GM23338 (cell line): Measurements from ENCODE around the gene KCTD12. TPM values are rescaled to one million over a fixed set of nuclear protein-coding genes. Genes with fewer than 3 reads are reported as not detected.

ENCODE experiments used
- ATAC-seq: fragments of 200-7000 bp; cut with Tn5 transposase; 3 replicates; pipeline ENCODE4 v1.9.1; 2020
- DNase-seq: peaks from one replicate; pipeline ENCODE4 v3.0.0-alpha.2; 2015; ENCODE audit warnings: low spot score
- H2AFZ ChIP-seq: fragments of 200-600 bp; sonication (generic); 2 replicates; pipeline ENCODE4 v1.8.0; 2016; ENCODE audit warnings: antibody characterized with exemption, mild to moderate bottlenecking, moderate library complexity
- H3F3A ChIP-seq: fragments of 200-600 bp; sonication (generic); replicated peaks from 2 replicates; pipeline ENCODE4 v1.8.0; 2017; ENCODE audit warnings: antibody characterized with exemption, mixed run types, low read depth
- H3K27ac ChIP-seq: fragments of 200-600 bp; sonication (generic); 2 replicates; pipeline ENCODE4 v1.6.1; 2016; ENCODE audit warnings: low read depth
- H3K27me3 ChIP-seq: fragments of 200-600 bp; sonication (generic); 2 replicates; pipeline ENCODE4 v1.8.0; 2016; ENCODE audit warnings: mild to moderate bottlenecking, mixed run types, moderate library complexity; ENCODE audit not compliant: insufficient read depth
- H3K36me3 ChIP-seq: fragments of 200-600 bp; sonication (generic); 2 replicates; pipeline ENCODE4 v1.8.0; 2016; ENCODE audit warnings: mild to moderate bottlenecking; ENCODE audit not compliant: insufficient read depth
- H3K4me1 ChIP-seq: fragments of 200-600 bp; sonication (generic); 2 replicates; pipeline ENCODE4 v1.8.0; 2016; ENCODE audit warnings: mild to moderate bottlenecking, moderate library complexity; ENCODE audit not compliant: insufficient read depth
- H3K4me2 ChIP-seq: fragments of 200-600 bp; sonication (generic); 2 replicates; pipeline ENCODE4 v1.7.1; 2017; ENCODE audit warnings: mixed run types
- H3K4me3 ChIP-seq: fragments of 200-600 bp; sonication (generic); 2 replicates; pipeline ENCODE4 v1.6.1; 2016; ENCODE audit warnings: mixed run types
- H3K79me2 ChIP-seq: fragments of 200-600 bp; sonication (generic); replicated peaks from 2 replicates; pipeline ENCODE4 v1.8.0; 2017; ENCODE audit warnings: mild to moderate bottlenecking; ENCODE audit not compliant: insufficient read depth
- H3K9me2 ChIP-seq: fragments of 200-600 bp; sonication (generic); 2 replicates; pipeline ENCODE4 v1.8.0; 2017; ENCODE audit not compliant: insufficient read depth
- H4K20me1 ChIP-seq: fragments of 200-600 bp; sonication (generic); replicated peaks from 2 replicates; pipeline ENCODE4 v1.8.0; 2017; ENCODE audit warnings: mild to moderate bottlenecking; ENCODE audit not compliant: insufficient read depth
- H3K27ac Mint-ChIP-seq: 2 replicates; pipeline ENCODE4 v1.8.0; 2020; ENCODE audit warnings: inconsistent platforms, mild to moderate bottlenecking, moderate library complexity, mixed read lengths
- H3K27me3 Mint-ChIP-seq: 3 replicates; pipeline ENCODE4 v1.8.0; 2022; ENCODE audit warnings: low read depth, mild to moderate bottlenecking, moderate library complexity, mixed read lengths, inconsistent platforms; ENCODE audit not compliant: insufficient read depth, poor library complexity
- H3K36me3 Mint-ChIP-seq: 3 replicates; pipeline ENCODE4 v1.8.0; 2021; ENCODE audit warnings: low read depth, mild to moderate bottlenecking, inconsistent platforms, moderate library complexity, mixed read lengths
- H3K4me1 Mint-ChIP-seq: 3 replicates; pipeline ENCODE4 v1.8.0; 2020; ENCODE audit warnings: mild to moderate bottlenecking, inconsistent platforms, mixed read lengths
- H3K4me3 Mint-ChIP-seq: 3 replicates; pipeline ENCODE4 v1.8.0; 2021; ENCODE audit warnings: moderate library complexity, mild to moderate bottlenecking, inconsistent platforms, mixed read lengths
- H3K9me3 Mint-ChIP-seq: 3 replicates; pipeline ENCODE4 v1.8.0; 2020; ENCODE audit warnings: moderate library complexity, mild to moderate bottlenecking, inconsistent platforms, mixed read lengths
- CREB1 ChIP-seq: fragments of 250-450 bp; sonication (Bioruptor Pico); IDR thresholded peaks from 2 replicates; pipeline ENCODE4 v1.5.0; 2020; ENCODE audit warnings: low read depth, mild to moderate bottlenecking, moderate library complexity
- EZH2 ChIP-seq: fragments of 200-600 bp; sonication (generic); IDR thresholded peaks from one replicate; pipeline ENCODE4 v1.8.0; 2017; ENCODE audit warnings: antibody characterized with exemption, mild to moderate bottlenecking, low read depth; ENCODE audit not compliant: unreplicated experiment
- EZH2phosphoT487 ChIP-seq: fragments of 200-600 bp; sonication (generic); IDR thresholded peaks from one replicate; pipeline ENCODE4 v1.8.1; 2018; ENCODE audit warnings: antibody characterized with exemption; ENCODE audit not compliant: unreplicated experiment
- JUNB ChIP-seq: IDR thresholded peaks from one replicate; pipeline ENCODE4 v1.6.1; 2016; ENCODE audit warnings: antibody characterized with exemption; ENCODE audit not compliant: unreplicated experiment
- NANOG ChIP-seq: IDR thresholded peaks from 2 replicates; pipeline ENCODE4 v1.6.1; 2016; ENCODE audit warnings: antibody characterized with exemption, borderline replicate concordance
- POLR2AphosphoS5 ChIP-seq: IDR thresholded peaks from 2 replicates; pipeline ENCODE4 v1.6.1; 2016; ENCODE audit warnings: antibody characterized with exemption, low read depth
- STAT1 ChIP-seq: IDR thresholded peaks from one replicate; pipeline ENCODE4 v1.6.1; 2016; ENCODE audit warnings: antibody characterized with exemption; ENCODE audit not compliant: unreplicated experiment
- ZNF114 ChIP-seq: fragments of 250-450 bp; sonication (Bioruptor Pico); IDR thresholded peaks from 2 replicates; pipeline ENCODE4 v1.5.0; 2020; ENCODE audit warnings: mild to moderate bottlenecking, moderate library complexity
- ZNF331 ChIP-seq: fragments of 250-450 bp; sonication (Bioruptor Pico); IDR thresholded peaks from 2 replicates; pipeline ENCODE4 v1.5.0; 2020; ENCODE audit warnings: low read depth, mild to moderate bottlenecking, moderate library complexity
- polyA plus RNA-seq: library from polyadenylated mRNA; unstranded; fragments of >200 nt; fragmentation: Nextera tagmentation; extraction: Ambion mirVana; gene quantifications from 2 replicates; pipeline ENCODE4 v1.2.1, GENCODE V29; 2016
- total RNA-seq: library from RNA; depleted of rRNA; stranded (reverse); fragments of >200 nt; shearing (Covaris generic); gene quantifications from 2 replicates; pipeline ENCODE4 v1.2.3, GENCODE V29; 2014
- TF ChIP-seq, protein P1 (sequence below): IDR thresholded peaks from 2 replicates; pipeline ENCODE4 v1.6.1; 2016; ENCODE audit warnings: antibody characterized with exemption
- TF ChIP-seq, protein P2 (sequence below): fragments of 250-450 bp; sonication (Bioruptor Pico); IDR thresholded peaks from 2 replicates; pipeline ENCODE4 v1.5.0; 2020; ENCODE audit warnings: mild to moderate bottlenecking, moderate library complexity
- TF ChIP-seq, protein P3 (sequence below): IDR thresholded peaks from one replicate; pipeline ENCODE4 v1.6.1; 2018; ENCODE audit warnings: antibody characterized with exemption; ENCODE audit not compliant: unreplicated experiment
- TF ChIP-seq, protein P4 (sequence below), 2 experiments: fragments of 200-600 bp in 1 of 2; sonication (generic) in 1 of 2; conservative IDR thresholded peaks; 2 replicates each; pipeline versions ENCODE4 v1.5.1 to v1.6.1; 2016 to 2017; ENCODE audit warnings: antibody characterized with exemption in 2 of 2, low read depth in 2 of 2, mild to moderate bottlenecking in 2 of 2, moderate library complexity in 1 of 2

The KCTD12 gene
- total and polyA plus RNA-seq, 2 experiments from 2014 or later: 3.3 to 12.0 TPM

DNA sequence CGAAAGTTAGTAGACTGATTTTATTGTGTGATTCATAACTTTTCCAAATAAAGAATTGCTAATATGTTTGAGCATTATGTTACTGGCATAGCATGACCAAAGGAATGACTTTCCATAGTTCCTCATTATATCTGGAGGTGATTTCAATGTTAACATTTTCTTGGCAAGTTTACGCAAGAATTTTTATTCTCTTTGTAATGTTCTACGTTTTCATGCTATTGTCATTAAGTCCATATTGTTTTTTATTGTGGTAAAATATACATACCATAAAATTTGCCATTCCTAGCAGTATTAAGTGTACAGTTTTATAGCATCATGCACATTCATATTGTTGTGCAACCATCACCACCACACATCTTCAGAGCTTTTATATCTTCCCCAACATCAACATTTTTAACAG, 14.8 kb downstream of the KCTD12 start:
- Mint-ChIP-seq H3K27me3 (no peaks in the 10 kb centered on the region), H3K9me3 (no peaks in the 10 kb centered on the region), H3K4me3 (no peak overlapping the region), H3K27ac (no peak overlapping the region), H3K4me1 (peaks cover 6% of the 10 kb centered on the region; the same call in 2 of the 3 replicates), H3K36me3 (no peaks in the 10 kb centered on the region)
- no peaks in the 10 kb centered on the region for H3K27me3 ChIP-seq
- no peak overlapping the region for H3K4me3 ChIP-seq
- no peak for DNase-seq
- no peaks in the 10 kb centered on the region for H3K36me3 ChIP-seq
- H3K9me2 ChIP-seq: no peaks in the 10 kb centered on the region
- no peaks in the 10 kb centered on the region for H3F3A ChIP-seq
- no peaks in the 10 kb centered on the region for H3K79me2 ChIP-seq
- H3K4me2 ChIP-seq: no peak overlapping the region
- no peak overlapping the region for H3K27ac ChIP-seq
- H3K4me1 ChIP-seq: peaks cover 3% of the 10 kb centered on the region; the same call in 1 of the 2 replicates
- no peak for ATAC-seq
- no peaks in the 10 kb centered on the region for H4K20me1 ChIP-seq
- no peak overlapping the region for H2AFZ ChIP-seq
- TF ChIP-seq JUNB: no peak
- TF ChIP-seq CREB1 (CRISPR knock-in tag): no peak
- TF ChIP-seq POLR2AphosphoS5: no peak
- no peak for TF ChIP-seq ZNF331 (CRISPR knock-in tag)
- TF ChIP-seq, protein P1, sequence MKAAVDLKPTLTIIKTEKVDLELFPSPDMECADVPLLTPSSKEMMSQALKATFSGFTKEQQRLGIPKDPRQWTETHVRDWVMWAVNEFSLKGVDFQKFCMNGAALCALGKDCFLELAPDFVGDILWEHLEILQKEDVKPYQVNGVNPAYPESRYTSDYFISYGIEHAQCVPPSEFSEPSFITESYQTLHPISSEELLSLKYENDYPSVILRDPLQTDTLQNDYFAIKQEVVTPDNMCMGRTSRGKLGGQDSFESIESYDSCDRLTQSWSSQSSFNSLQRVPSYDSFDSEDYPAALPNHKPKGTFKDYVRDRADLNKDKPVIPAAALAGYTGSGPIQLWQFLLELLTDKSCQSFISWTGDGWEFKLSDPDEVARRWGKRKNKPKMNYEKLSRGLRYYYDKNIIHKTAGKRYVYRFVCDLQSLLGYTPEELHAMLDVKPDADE: no peak
- TF ChIP-seq, protein P2, sequence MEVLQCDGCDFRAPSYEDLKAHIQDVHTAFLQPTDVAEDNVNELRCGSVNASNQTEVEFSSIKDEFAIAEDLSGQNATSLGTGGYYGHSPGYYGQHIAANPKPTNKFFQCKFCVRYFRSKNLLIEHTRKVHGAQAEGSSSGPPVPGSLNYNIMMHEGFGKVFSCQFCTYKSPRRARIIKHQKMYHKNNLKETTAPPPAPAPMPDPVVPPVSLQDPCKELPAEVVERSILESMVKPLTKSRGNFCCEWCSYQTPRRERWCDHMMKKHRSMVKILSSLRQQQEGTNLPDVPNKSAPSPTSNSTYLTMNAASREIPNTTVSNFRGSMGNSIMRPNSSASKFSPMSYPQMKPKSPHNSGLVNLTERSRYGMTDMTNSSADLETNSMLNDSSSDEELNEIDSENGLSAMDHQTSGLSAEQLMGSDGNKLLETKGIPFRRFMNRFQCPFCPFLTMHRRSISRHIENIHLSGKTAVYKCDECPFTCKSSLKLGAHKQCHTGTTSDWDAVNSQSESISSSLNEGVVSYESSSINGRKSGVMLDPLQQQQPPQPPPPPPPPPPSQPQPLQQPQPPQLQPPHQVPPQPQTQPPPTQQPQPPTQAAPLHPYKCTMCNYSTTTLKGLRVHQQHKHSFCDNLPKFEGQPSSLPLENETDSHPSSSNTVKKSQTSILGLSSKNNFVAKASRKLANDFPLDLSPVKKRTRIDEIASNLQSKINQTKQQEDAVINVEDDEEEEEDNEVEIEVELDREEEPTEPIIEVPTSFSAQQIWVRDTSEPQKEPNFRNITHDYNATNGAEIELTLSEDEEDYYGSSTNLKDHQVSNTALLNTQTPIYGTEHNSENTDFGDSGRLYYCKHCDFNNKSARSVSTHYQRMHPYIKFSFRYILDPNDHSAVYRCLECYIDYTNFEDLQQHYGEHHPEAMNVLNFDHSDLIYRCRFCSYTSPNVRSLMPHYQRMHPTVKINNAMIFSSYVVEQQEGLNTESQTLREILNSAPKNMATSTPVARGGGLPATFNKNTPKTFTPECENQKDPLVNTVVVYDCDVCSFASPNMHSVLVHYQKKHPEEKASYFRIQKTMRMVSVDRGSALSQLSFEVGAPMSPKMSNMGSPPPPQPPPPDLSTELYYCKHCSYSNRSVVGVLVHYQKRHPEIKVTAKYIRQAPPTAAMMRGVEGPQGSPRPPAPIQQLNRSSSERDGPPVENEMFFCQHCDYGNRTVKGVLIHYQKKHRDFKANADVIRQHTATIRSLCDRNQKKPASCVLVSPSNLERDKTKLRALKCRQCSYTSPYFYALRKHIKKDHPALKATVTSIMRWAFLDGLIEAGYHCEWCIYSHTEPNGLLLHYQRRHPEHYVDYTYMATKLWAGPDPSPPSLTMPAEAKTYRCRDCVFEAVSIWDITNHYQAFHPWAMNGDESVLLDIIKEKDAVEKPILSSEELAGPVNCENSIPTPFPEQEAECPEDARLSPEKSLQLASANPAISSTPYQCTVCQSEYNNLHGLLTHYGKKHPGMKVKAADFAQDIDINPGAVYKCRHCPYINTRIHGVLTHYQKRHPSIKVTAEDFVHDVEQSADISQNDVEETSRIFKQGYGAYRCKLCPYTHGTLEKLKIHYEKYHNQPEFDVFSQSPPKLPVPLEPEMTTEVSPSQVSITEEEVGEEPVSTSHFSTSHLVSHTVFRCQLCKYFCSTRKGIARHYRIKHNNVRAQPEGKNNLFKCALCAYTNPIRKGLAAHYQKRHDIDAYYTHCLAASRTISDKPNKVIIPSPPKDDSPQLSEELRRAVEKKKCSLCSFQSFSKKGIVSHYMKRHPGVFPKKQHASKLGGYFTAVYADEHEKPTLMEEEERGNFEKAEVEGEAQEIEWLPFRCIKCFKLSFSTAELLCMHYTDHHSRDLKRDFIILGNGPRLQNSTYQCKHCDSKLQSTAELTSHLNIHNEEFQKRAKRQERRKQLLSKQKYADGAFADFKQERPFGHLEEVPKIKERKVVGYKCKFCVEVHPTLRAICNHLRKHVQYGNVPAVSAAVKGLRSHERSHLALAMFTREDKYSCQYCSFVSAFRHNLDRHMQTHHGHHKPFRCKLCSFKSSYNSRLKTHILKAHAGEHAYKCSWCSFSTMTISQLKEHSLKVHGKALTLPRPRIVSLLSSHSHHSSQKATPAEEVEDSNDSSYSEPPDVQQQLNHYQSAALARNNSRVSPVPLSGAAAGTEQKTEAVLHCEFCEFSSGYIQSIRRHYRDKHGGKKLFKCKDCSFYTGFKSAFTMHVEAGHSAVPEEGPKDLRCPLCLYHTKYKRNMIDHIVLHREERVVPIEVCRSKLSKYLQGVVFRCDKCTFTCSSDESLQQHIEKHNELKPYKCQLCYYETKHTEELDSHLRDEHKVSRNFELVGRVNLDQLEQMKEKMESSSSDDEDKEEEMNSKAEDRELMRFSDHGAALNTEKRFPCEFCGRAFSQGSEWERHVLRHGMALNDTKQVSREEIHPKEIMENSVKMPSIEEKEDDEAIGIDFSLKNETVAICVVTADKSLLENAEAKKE: no peak
- TF ChIP-seq NANOG: no peak
- no peak for TF ChIP-seq EZH2
- TF ChIP-seq, protein P3, sequence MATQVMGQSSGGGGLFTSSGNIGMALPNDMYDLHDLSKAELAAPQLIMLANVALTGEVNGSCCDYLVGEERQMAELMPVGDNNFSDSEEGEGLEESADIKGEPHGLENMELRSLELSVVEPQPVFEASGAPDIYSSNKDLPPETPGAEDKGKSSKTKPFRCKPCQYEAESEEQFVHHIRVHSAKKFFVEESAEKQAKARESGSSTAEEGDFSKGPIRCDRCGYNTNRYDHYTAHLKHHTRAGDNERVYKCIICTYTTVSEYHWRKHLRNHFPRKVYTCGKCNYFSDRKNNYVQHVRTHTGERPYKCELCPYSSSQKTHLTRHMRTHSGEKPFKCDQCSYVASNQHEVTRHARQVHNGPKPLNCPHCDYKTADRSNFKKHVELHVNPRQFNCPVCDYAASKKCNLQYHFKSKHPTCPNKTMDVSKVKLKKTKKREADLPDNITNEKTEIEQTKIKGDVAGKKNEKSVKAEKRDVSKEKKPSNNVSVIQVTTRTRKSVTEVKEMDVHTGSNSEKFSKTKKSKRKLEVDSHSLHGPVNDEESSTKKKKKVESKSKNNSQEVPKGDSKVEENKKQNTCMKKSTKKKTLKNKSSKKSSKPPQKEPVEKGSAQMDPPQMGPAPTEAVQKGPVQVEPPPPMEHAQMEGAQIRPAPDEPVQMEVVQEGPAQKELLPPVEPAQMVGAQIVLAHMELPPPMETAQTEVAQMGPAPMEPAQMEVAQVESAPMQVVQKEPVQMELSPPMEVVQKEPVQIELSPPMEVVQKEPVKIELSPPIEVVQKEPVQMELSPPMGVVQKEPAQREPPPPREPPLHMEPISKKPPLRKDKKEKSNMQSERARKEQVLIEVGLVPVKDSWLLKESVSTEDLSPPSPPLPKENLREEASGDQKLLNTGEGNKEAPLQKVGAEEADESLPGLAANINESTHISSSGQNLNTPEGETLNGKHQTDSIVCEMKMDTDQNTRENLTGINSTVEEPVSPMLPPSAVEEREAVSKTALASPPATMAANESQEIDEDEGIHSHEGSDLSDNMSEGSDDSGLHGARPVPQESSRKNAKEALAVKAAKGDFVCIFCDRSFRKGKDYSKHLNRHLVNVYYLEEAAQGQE: no peak
- no peak for TF ChIP-seq EZH2phosphoT487
- TF ChIP-seq ZNF114 (CRISPR knock-in tag): no peak
- TF ChIP-seq STAT1: no peak
- TF ChIP-seq, protein P4, sequence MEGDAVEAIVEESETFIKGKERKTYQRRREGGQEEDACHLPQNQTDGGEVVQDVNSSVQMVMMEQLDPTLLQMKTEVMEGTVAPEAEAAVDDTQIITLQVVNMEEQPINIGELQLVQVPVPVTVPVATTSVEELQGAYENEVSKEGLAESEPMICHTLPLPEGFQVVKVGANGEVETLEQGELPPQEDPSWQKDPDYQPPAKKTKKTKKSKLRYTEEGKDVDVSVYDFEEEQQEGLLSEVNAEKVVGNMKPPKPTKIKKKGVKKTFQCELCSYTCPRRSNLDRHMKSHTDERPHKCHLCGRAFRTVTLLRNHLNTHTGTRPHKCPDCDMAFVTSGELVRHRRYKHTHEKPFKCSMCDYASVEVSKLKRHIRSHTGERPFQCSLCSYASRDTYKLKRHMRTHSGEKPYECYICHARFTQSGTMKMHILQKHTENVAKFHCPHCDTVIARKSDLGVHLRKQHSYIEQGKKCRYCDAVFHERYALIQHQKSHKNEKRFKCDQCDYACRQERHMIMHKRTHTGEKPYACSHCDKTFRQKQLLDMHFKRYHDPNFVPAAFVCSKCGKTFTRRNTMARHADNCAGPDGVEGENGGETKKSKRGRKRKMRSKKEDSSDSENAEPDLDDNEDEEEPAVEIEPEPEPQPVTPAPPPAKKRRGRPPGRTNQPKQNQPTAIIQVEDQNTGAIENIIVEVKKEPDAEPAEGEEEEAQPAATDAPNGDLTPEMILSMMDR (conservative IDR thresholded peaks at IDR 0.05; ENCODE audit: low read depth in 2 of 2): no peak
